SU-DHL-6 (cell line): ENCODE data around the gene NANP.

Source experiments
- H2AFZ ChIP-seq: fragments of 200-600 bp; sonication (generic); 2 replicates; pipeline ENCODE4 v1.6.1; 2014; ENCODE audit warnings: low read depth, mild to moderate bottlenecking, moderate library complexity, mixed read lengths, antibody characterized with exemption, low read length; ENCODE audit not compliant: severe bottlenecking
- H3F3A ChIP-seq: fragments of 200-600 bp; shearing (Covaris generic); 2 replicates; pipeline ENCODE4 v1.6.0; 2016; ENCODE audit warnings: antibody characterized with exemption, mild to moderate bottlenecking; ENCODE audit not compliant: insufficient read depth
- H3K27ac ChIP-seq: fragments of 200-600 bp; sonication (generic); 2 replicates; pipeline ENCODE4 v1.5.1; 2016; ENCODE audit warnings: low read depth, mild to moderate bottlenecking, low read length, moderate library complexity, mixed read lengths
- H3K27me3 ChIP-seq: fragments of 200-600 bp; sonication (generic), shearing (Covaris generic); 2 replicates; pipeline ENCODE4 v1.6.0; 2014; ENCODE audit warnings: mild to moderate bottlenecking, low read length
- H3K36me3 ChIP-seq: fragments of 200-600 bp; sonication (generic); 2 replicates; pipeline ENCODE4 v1.6.1; 2014; ENCODE audit warnings: mild to moderate bottlenecking, low read length, mixed read lengths
- H3K4me2 ChIP-seq: fragments of 300-600, 200-600 bp; shearing (Covaris generic), sonication (generic); 2 replicates; pipeline ENCODE4 v1.6.0; 2014; ENCODE audit warnings: low read length, low read depth, mild to moderate bottlenecking; ENCODE audit not compliant: poor library complexity, severe bottlenecking
- H3K4me3 ChIP-seq: fragments of 200-600 bp; sonication (generic); 2 replicates; pipeline ENCODE4 v1.5.1; 2014; ENCODE audit warnings: antibody characterized with exemption, low read length, mild to moderate bottlenecking, mixed read lengths; ENCODE audit not compliant: insufficient read depth, poor library complexity, severe bottlenecking
- H3K79me2 ChIP-seq: fragments of 200-600 bp; sonication (generic); 2 replicates; pipeline ENCODE4 v1.6.1; 2014; ENCODE audit warnings: mild to moderate bottlenecking, low read length, moderate library complexity; ENCODE audit not compliant: insufficient read depth
- H3K9ac ChIP-seq: fragments of 200-600 bp; sonication (generic); 2 replicates; pipeline ENCODE4 v1.7.0; 2014; ENCODE audit warnings: mild to moderate bottlenecking, low read length
- H3K9me2 ChIP-seq: fragments of 200-600 bp; sonication (generic); replicated peaks from 2 replicates; pipeline ENCODE4 v1.6.1; 2014; ENCODE audit warnings: low read length; ENCODE audit not compliant: insufficient read depth
- H3K9me3 ChIP-seq: fragments of 200-600 bp; sonication (generic); 2 replicates; pipeline ENCODE4 v1.6.1; 2014; ENCODE audit warnings: low read length, mixed read lengths; ENCODE audit not compliant: insufficient read depth
- H4K20me1 ChIP-seq: fragments of 200-600 bp; sonication (generic); 2 replicates; pipeline ENCODE4 v1.6.1; 2014; ENCODE audit warnings: low read depth, mild to moderate bottlenecking, antibody characterized with exemption, low read length, moderate library complexity, mixed read lengths
- EZH2phosphoT487 ChIP-seq: fragments of 200-600 bp; sonication (generic), shearing (Covaris generic); conservative IDR thresholded peaks from 2 replicates; pipeline ENCODE4 v1.6.1; 2018; ENCODE audit warnings: mild to moderate bottlenecking, antibody characterized with exemption, low read length, moderate library complexity, mixed read lengths
- TF ChIP-seq, protein P1 (sequence below): fragments of 200-600 bp; sonication (generic); IDR thresholded peaks from one replicate; pipeline ENCODE4 v1.5.1; 2017; ENCODE audit warnings: antibody characterized with exemption, mild to moderate bottlenecking, low read length, moderate library complexity; ENCODE audit not compliant: insufficient read depth, poor library complexity, severe bottlenecking

The NANP gene

DNA sequence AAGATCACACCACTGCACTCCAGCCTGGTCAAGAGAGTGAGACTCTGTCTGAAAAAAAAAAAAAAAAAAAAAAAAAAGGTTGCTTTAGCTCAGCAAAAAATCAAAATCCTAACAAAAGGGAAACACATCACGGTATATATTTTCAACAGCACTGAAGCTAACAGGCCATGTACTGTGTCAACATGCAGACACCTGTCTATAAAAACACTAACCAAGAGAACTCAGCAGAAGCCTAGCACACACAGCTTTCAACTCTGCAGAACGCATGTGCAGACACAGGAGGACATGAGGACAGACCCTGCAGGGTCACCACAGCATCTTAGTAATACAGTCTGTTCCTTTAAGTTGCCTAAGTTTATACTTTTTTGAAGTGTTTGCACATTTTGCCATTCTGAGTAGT is 52.0 kb downstream of the NANP start:
- H3K36me3 ChIP-seq = no peaks in the 10 kb centered on the region
- H3K27me3 ChIP-seq = no peaks in the 10 kb centered on the region
- no peaks in the 10 kb centered on the region for H3K9me3 ChIP-seq
- TF ChIP-seq, protein P1, sequence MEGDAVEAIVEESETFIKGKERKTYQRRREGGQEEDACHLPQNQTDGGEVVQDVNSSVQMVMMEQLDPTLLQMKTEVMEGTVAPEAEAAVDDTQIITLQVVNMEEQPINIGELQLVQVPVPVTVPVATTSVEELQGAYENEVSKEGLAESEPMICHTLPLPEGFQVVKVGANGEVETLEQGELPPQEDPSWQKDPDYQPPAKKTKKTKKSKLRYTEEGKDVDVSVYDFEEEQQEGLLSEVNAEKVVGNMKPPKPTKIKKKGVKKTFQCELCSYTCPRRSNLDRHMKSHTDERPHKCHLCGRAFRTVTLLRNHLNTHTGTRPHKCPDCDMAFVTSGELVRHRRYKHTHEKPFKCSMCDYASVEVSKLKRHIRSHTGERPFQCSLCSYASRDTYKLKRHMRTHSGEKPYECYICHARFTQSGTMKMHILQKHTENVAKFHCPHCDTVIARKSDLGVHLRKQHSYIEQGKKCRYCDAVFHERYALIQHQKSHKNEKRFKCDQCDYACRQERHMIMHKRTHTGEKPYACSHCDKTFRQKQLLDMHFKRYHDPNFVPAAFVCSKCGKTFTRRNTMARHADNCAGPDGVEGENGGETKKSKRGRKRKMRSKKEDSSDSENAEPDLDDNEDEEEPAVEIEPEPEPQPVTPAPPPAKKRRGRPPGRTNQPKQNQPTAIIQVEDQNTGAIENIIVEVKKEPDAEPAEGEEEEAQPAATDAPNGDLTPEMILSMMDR = no peak
- no peak for TF ChIP-seq EZH2phosphoT487
- H3K4me2 ChIP-seq = no peak overlapping the region
- no peak overlapping the region for H2AFZ ChIP-seq
- H3K79me2 ChIP-seq = no peaks in the 10 kb centered on the region
- H3F3A ChIP-seq = no peaks in the 10 kb centered on the region
- H3K9ac ChIP-seq = no peak overlapping the region
- H3K4me3 ChIP-seq = no peak overlapping the region
- no peaks in the 10 kb centered on the region for H4K20me1 ChIP-seq
- H3K27ac ChIP-seq = no peak overlapping the region
- no peaks in the 10 kb centered on the region for H3K9me2 ChIP-seq

- Histone ChIP-seq H3K4me3 (no peak overlapping the region), H3K27me3 (no peaks in the 10 kb centered on the region), H3K36me3 (no peaks in the 10 kb centered on the region), H3K9me3 (no peaks in the 10 kb centered on the region), H3F3A (no peaks in the 10 kb centered on the region), H4K20me1 (no peaks in the 10 kb centered on the region), H3K9me2 (no peaks in the 10 kb centered on the region), H3K79me2 (no peaks in the 10 kb centered on the region), H2AFZ (no peak overlapping the region), H3K9ac (no peak overlapping the region), H3K4me2 (no peak overlapping the region), H3K27ac (no peak overlapping the region)
- TF ChIP-seq, protein P1 = no peak
- no peak for TF ChIP-seq EZH2phosphoT487
These were observed 52.6 kb downstream of the NANP start for GRCh38 chr20:25571240-25571639.

DNA sequence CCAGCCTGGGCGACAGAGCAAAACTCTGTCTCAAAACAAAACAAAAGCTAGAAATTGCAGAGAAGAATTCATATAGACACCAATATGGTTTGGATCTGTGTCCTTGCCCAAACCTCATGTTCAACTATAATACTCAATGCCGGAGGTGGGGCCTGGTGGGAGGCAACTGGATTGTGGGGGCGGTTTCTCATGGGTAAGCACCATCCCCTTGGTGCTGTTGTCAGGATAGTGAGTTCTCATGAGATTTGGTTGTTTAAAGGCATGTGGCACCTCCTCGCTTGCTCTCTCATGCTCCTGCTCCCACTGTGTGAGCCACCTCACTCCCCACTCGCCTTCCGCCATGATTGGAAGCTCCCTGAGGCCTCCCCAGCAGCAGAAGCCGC is 53.7 kb downstream of the NANP start:
- no peaks in the 10 kb centered on the region for H3K79me2 ChIP-seq
- no peaks in the 10 kb centered on the region for H3K9me2 ChIP-seq
- H3F3A ChIP-seq = no peaks in the 10 kb centered on the region
- no peaks in the 10 kb centered on the region for H3K27me3 ChIP-seq
- H3K4me2 ChIP-seq = no peak overlapping the region
- H2AFZ ChIP-seq = no peak overlapping the region
- no peak overlapping the region for H3K27ac ChIP-seq
- H4K20me1 ChIP-seq = no peaks in the 10 kb centered on the region
- H3K4me3 ChIP-seq = no peak overlapping the region
- no peak overlapping the region for H3K9ac ChIP-seq
- no peak for TF ChIP-seq EZH2phosphoT487
- TF ChIP-seq, protein P1 = no peak
- no peaks in the 10 kb centered on the region for H3K9me3 ChIP-seq
- H3K36me3 ChIP-seq = no peaks in the 10 kb centered on the region

- no peak overlapping the region for H3K27ac ChIP-seq
- no peaks in the 10 kb centered on the region for H3F3A ChIP-seq
- no peak overlapping the region for H2AFZ ChIP-seq
- no peak overlapping the region for H3K9ac ChIP-seq
- H3K9me2 ChIP-seq = no peaks in the 10 kb centered on the region
- H3K9me3 ChIP-seq = no peaks in the 10 kb centered on the region
- H3K79me2 ChIP-seq = no peaks in the 10 kb centered on the region
- H3K36me3 ChIP-seq = no peaks in the 10 kb centered on the region
- H3K4me2 ChIP-seq = no peak overlapping the region
- no peaks in the 10 kb centered on the region for H3K27me3 ChIP-seq
- TF ChIP-seq, protein P1 = no peak
- TF ChIP-seq EZH2phosphoT487 = no peak
- H3K4me3 ChIP-seq = no peak overlapping the region
- H4K20me1 ChIP-seq = no peaks in the 10 kb centered on the region
These were observed 56.5 kb downstream of the NANP start for GRCh38 chr20:25567286-25567685.
